Measurements from ENCODE around the gene AACS.

The AACS gene

GRCh38 chr12:125185740-125186470, 120.7 kb downstream of the AACS start, which contains the start of gene TMEM132B:
Gene TMEM132B, plus strand, starts transcription at chr12:125186386.
- no peak for DNase-seq (ENCODE audit: low read depth, low spot score)

GRCh38 chr12:125186471-125187147, 121.4 kb downstream of the AACS start:
- no peak for DNase-seq (ENCODE audit: low read depth, low spot score)

- DNase-seq (ENCODE audit: low read depth, low spot score), result no peak
These were observed 122.0 kb downstream of the AACS start for GRCh38 chr12:125187148-125187745.

GRCh38 chr12:125187780-125188741, 122.8 kb downstream of the AACS start:
- no peak for DNase-seq (ENCODE audit: low read depth, low spot score)

GRCh38 chr12:125189015-125189414, 123.8 kb downstream of the AACS start:
- no peak for DNase-seq (ENCODE audit: low read depth, low spot score)

- no peak for DNase-seq (ENCODE audit: low read depth, low spot score)
These were observed 124.3 kb downstream of the AACS start for GRCh38 chr12:125189502-125189901.

GRCh38 chr12:125191361-125192087, 126.3 kb downstream of the AACS start:
- no peak for DNase-seq (ENCODE audit: low read depth, low spot score)

GRCh38 chr12:125192690-125193221, 127.5 kb downstream of the AACS start:
- no peak for DNase-seq (ENCODE audit: low read depth, low spot score)

All from brain pericyte (primary cell).